Liver (tissue), 9 donors: ENCODE data around the gene BCHE. TPM values are rescaled to one million over a fixed set of nuclear protein-coding genes. Genes with fewer than 3 reads are reported as not detected.

Experiments used
- DNase-seq: peaks from one replicate; pipeline ENCODE4 v3.0.0-alpha.2; 2017; ENCODE audit warnings: low spot score
- H3K27ac ChIP-seq, 2 donors: one replicate each; pipeline ENCODE4 v1.7.0; 2013; ENCODE audit warnings: inconsistent platforms in 2 of 2, low read length in 2 of 2, control low read depth in 1 of 2, low read depth in 1 of 2, mild to moderate bottlenecking in 1 of 2
- H3K27me3 ChIP-seq, 4 donors: one replicate each; pipeline versions ENCODE4 v1.6.1 to v1.7.0; 2013; ENCODE audit warnings: low read length in 3 of 4, inconsistent platforms in 1 of 4, mild to moderate bottlenecking in 1 of 4, moderate library complexity in 1 of 4; ENCODE audit not compliant: control insufficient read depth in 4 of 4, insufficient read depth in 4 of 4
- H3K36me3 ChIP-seq, 4 donors: one replicate each; pipeline versions ENCODE4 v1.6.1 to v1.7.0; 2013; ENCODE audit warnings: low read length in 3 of 4, mild to moderate bottlenecking in 3 of 4, low read depth in 1 of 4, moderate library complexity in 1 of 4; ENCODE audit not compliant: control insufficient read depth in 4 of 4, insufficient read depth in 3 of 4
- H3K4me1 ChIP-seq, 4 donors: one replicate each; pipeline versions ENCODE4 v1.6.1 to v1.7.0; 2013; ENCODE audit warnings: low read length in 3 of 4, mild to moderate bottlenecking in 3 of 4, moderate library complexity in 1 of 4; ENCODE audit not compliant: control insufficient read depth in 4 of 4, insufficient read depth in 4 of 4
- H3K4me3 ChIP-seq, 3 donors: one replicate each; pipeline versions ENCODE4 v1.6.1 to v1.7.0; 2013; ENCODE audit warnings: low read length in 3 of 3, control low read depth in 1 of 3, low read depth in 1 of 3, mild to moderate bottlenecking in 1 of 3
- H3K9ac ChIP-seq, 2 donors: one replicate each; pipeline ENCODE4 v1.7.0; 2013; ENCODE audit warnings: low read length in 2 of 2, mild to moderate bottlenecking in 2 of 2, moderate library complexity in 2 of 2, control low read depth in 1 of 2, low read depth in 1 of 2
- H3K9me3 ChIP-seq, 4 donors: one replicate each; pipeline versions ENCODE4 v1.6.1 to v1.7.0; 2013; ENCODE audit warnings: low read length in 3 of 4; ENCODE audit not compliant: control insufficient read depth in 4 of 4
- ATF3 ChIP-seq: IDR thresholded peaks from 2 replicates; pipeline ENCODE4 v1.6.1; 2016; ENCODE audit warnings: antibody characterized with exemption
- CTCF ChIP-seq: fragments of 150-350 bp; IDR thresholded peaks from 2 replicates; pipeline ENCODE4 v1.5.1; 2017; ENCODE audit warnings: improper control_type of control experiment, low read depth, low read length; ENCODE audit not compliant: missing input control
- EGR1 ChIP-seq, 2 donors: IDR thresholded peaks; 2 replicates each; pipeline ENCODE4 v1.6.1; 2016 to 2018; ENCODE audit warnings: antibody characterized with exemption in 2 of 2, low read depth in 2 of 2
- FOXA1 ChIP-seq: IDR thresholded peaks from 2 replicates; pipeline ENCODE4 v1.6.1; 2016; ENCODE audit warnings: antibody characterized with exemption
- FOXA2 ChIP-seq: IDR thresholded peaks from 2 replicates; pipeline ENCODE4 v1.6.1; 2016; ENCODE audit warnings: antibody characterized with exemption
- GABPA ChIP-seq, 2 donors: IDR thresholded peaks in 1 of 2; conservative IDR thresholded peaks in 1 of 2; 2 replicates each; pipeline ENCODE4 v1.6.1; 2016; ENCODE audit warnings: antibody characterized with exemption in 2 of 2, mild to moderate bottlenecking in 1 of 2, moderate library complexity in 1 of 2
- HNF4A ChIP-seq, 2 donors: conservative IDR thresholded peaks; 2 replicates each; pipeline ENCODE4 v1.6.1; 2016; ENCODE audit warnings: antibody characterized with exemption in 2 of 2, mild to moderate bottlenecking in 2 of 2
- HNF4G ChIP-seq: IDR thresholded peaks from 2 replicates; pipeline ENCODE4 v1.6.1; 2016; ENCODE audit warnings: antibody characterized with exemption
- JUND ChIP-seq, 2 donors: IDR thresholded peaks; 2 replicates each; pipeline ENCODE4 v1.6.1; 2016; ENCODE audit warnings: antibody characterized with exemption in 2 of 2
- MAX ChIP-seq: IDR thresholded peaks from 2 replicates; pipeline ENCODE4 v1.6.1; 2016; ENCODE audit warnings: antibody characterized with exemption
- NR2F2 ChIP-seq: IDR thresholded peaks from 2 replicates; pipeline ENCODE4 v1.6.1; 2016; ENCODE audit warnings: antibody characterized with exemption
- RAD21 ChIP-seq, 2 donors: IDR thresholded peaks; 2 replicates each; pipeline ENCODE4 v1.6.1; 2016; ENCODE audit warnings: antibody characterized with exemption in 2 of 2, mild to moderate bottlenecking in 2 of 2
- REST ChIP-seq: IDR thresholded peaks from 2 replicates; pipeline ENCODE4 v1.6.1; 2016; ENCODE audit warnings: antibody characterized with exemption, mild to moderate bottlenecking
- RXRA ChIP-seq, 2 donors: IDR thresholded peaks; 2 replicates each; pipeline ENCODE4 v1.6.1; 2017 to 2018; ENCODE audit warnings: antibody characterized with exemption in 2 of 2, mild to moderate bottlenecking in 1 of 2
- TAF1 ChIP-seq: conservative IDR thresholded peaks from 2 replicates; pipeline ENCODE4 v1.6.1; 2016; ENCODE audit warnings: antibody characterized with exemption, mild to moderate bottlenecking
- YY1 ChIP-seq: IDR thresholded peaks from 2 replicates; pipeline ENCODE4 v1.6.1; 2016; ENCODE audit warnings: antibody characterized with exemption, mild to moderate bottlenecking
- ZBTB33 ChIP-seq: IDR thresholded peaks from 2 replicates; pipeline ENCODE4 v1.6.1; 2016; ENCODE audit warnings: antibody characterized with exemption
- WGBS: extraction: QIAGEN DNeasy Blood & Tissue Kit; methylation state at CpG from one replicate; pipeline ENCODE4 v1.1.7; 2013; 5-methylcytosine and 5-hydroxymethylcytosine counted together
- polyA plus RNA-seq, 2 donors: library from polyadenylated mRNA; stranded (reverse) in 1 of 2; unstranded in 1 of 2; fragments of 200-250 nt in 1 of 2; fragments of >200 nt in 1 of 2; fragmentation: Nextera tagmentation in 1 of 2; extraction: Ambion mirVana in 1 of 2; gene quantifications; one replicate each; pipeline versions ENCODE4 v1.2.1 to v1.2.3, GENCODE V29; 2013 to 2015
- total RNA-seq, 2 donors: library from RNA; depleted of rRNA; stranded (reverse); fragments of >200 nt; gene quantifications; one replicate each; pipeline ENCODE4 v1.2.3, GENCODE V29; 2014
- donor health status: healthy.
- donor health status: healthy.
- donor health status: healthy.
- donor health status: healthy.
- donor health status: healthy.

BCHE gene
- total and polyA plus RNA-seq, 4 donors = 18.4 to 46.8 (median 35.6) TPM

- H3K27me3 ChIP-seq = no peaks in the 10 kb centered on the region
- WGBS = 95% methylated on average over 3 of the region's 3 CpGs
- no peak for TF ChIP-seq RXRA (IDR thresholded peaks at IDR 0.05)
- TF ChIP-seq JUND (IDR thresholded peaks at IDR 0.05) = no peak
- no peak for TF ChIP-seq GABPA (IDR thresholded peaks at IDR 0.05 in 1 of 2, conservative IDR thresholded peaks at IDR 0.05 in 1 of 2)
- TF ChIP-seq FOXA2 = no peak
- no peak for TF ChIP-seq ATF3
- no peak for TF ChIP-seq HNF4G
- TF ChIP-seq EGR1 (IDR thresholded peaks at IDR 0.05; ENCODE audit: low read depth in 2 of 2) = no peak
- TF ChIP-seq TAF1 = no peak
- TF ChIP-seq HNF4A (conservative IDR thresholded peaks at IDR 0.05) = no peak
- no peak for TF ChIP-seq ZBTB33
- no peak for TF ChIP-seq CTCF
- TF ChIP-seq FOXA1 = no peak
- no peak for TF ChIP-seq NR2F2
- TF ChIP-seq REST = no peak
- TF ChIP-seq YY1 = no peak
- TF ChIP-seq RAD21 (IDR thresholded peaks at IDR 0.05) = no peak
Measured at GRCh38 chr3:165817160-165817709, 20.0 kb downstream of the BCHE start.

GRCh38 chr3:165816209-165816608 is 21.0 kb downstream of the BCHE start:
- Histone ChIP-seq H3K4me1 (peaks cover 0 to 2% (median 0%) of the 10 kb centered on the region in 4 donors), H3K9me3 (no peaks in the 10 kb centered on the region), H3K27me3 (no peaks in the 10 kb centered on the region), H3K4me3 (no peak overlapping the region), H3K36me3 (no peaks in the 10 kb centered on the region), H3K27ac (no peak overlapping the region), H3K9ac (no peak overlapping the region)
- WGBS = 49% methylated on average over 1 of the region's 1 CpG
- no peak for DNase-seq
- no peak for TF ChIP-seq TAF1
- TF ChIP-seq NR2F2 = no peak
- no peak for TF ChIP-seq CTCF
- no peak for TF ChIP-seq RAD21 (IDR thresholded peaks at IDR 0.05)
- no peak for TF ChIP-seq HNF4A (conservative IDR thresholded peaks at IDR 0.05)
- TF ChIP-seq FOXA1 = no peak
- TF ChIP-seq RXRA (IDR thresholded peaks at IDR 0.05) = no peak
- TF ChIP-seq ATF3 = no peak
- TF ChIP-seq MAX = no peak
- TF ChIP-seq FOXA2 = no peak

More at GRCh38 chr3:165817160-165817709, 20.0 kb downstream of the BCHE start:
- H3K27ac ChIP-seq = no peak overlapping the region
- no peaks in the 10 kb centered on the region for H3K9me3 ChIP-seq
- H3K4me3 ChIP-seq = no peak overlapping the region
- H3K4me1 ChIP-seq = peaks cover 0 to 2% (median 0%) of the 10 kb centered on the region in 4 donors
- H3K9ac ChIP-seq = no peak overlapping the region
- no peak for DNase-seq
- H3K36me3 ChIP-seq = no peaks in the 10 kb centered on the region
